K562 (cell line): Measurements from ENCODE around the gene ANKRD27. TPM values are rescaled to one million over a fixed set of nuclear protein-coding genes. Genes with fewer than 3 reads are reported as not detected.

Experiments
- ATF3 ChIP-seq, 2 experiments: fragments of 450-650 bp in 1 of 2; sonication (generic) in 1 of 2; formaldehyde crosslinking in 1 of 2; IDR thresholded peaks in 1 of 2; conservative IDR thresholded peaks in 1 of 2; 2 replicates each; pipeline versions ENCODE4 v1.6.1 to v1.8.1; 2016 to 2023; ENCODE audit warnings: mild to moderate bottlenecking in 2 of 2, moderate library complexity in 2 of 2, inconsistent platforms in 1 of 2, missing genetic modification reagents in 1 of 2
- BCLAF1 ChIP-seq, 2 experiments: fragments of 450-650 bp in 1 of 2; IDR thresholded peaks; 2 replicates each; pipeline ENCODE4 v1.6.1; 2011 to 2017; ENCODE audit warnings: low read depth in 2 of 2, antibody characterized with exemption in 1 of 2, borderline replicate concordance in 1 of 2, low read length in 1 of 2, mild to moderate bottlenecking in 1 of 2, mixed read lengths in 1 of 2; ENCODE audit not compliant: control insufficient read depth in 1 of 2
- BRF2 ChIP-seq: IDR thresholded peaks from 3 replicates; pipeline ENCODE4 v1.6.1; 2011; ENCODE audit warnings: borderline replicate concordance, mild to moderate bottlenecking; ENCODE audit not compliant: insufficient read length, insufficient read depth
- E2F3 ChIP-seq: fragments of 250-450 bp; sonication (Bioruptor Pico); IDR thresholded peaks from 2 replicates; pipeline ENCODE4 v1.4.0; 2020; ENCODE audit warnings: mild to moderate bottlenecking
- HIVEP1 ChIP-seq: fragments of 250-450 bp; sonication (Bioruptor Pico); IDR thresholded peaks from 2 replicates; pipeline ENCODE4 v1.4.0; 2020; ENCODE audit warnings: mild to moderate bottlenecking
- KAT2B ChIP-seq: IDR thresholded peaks from one replicate; pipeline ENCODE4 v1.6.1; 2012; ENCODE audit warnings: low read depth, mild to moderate bottlenecking, control low read depth, inconsistent platforms, low read length, moderate library complexity
- SETDB1 ChIP-seq: IDR thresholded peaks from one replicate; pipeline ENCODE4 v1.6.1; 2012; ENCODE audit warnings: low read length, control low read depth, inconsistent platforms
- TAF1 ChIP-seq: IDR thresholded peaks from 2 replicates; pipeline ENCODE4 v1.6.1; 2011; ENCODE audit warnings: mild to moderate bottlenecking, low read length, moderate library complexity; ENCODE audit not compliant: insufficient read depth, control insufficient read depth, severe bottlenecking; ENCODE audit errors: extremely low read depth
- TBL1XR1 ChIP-seq, 2 experiments: IDR thresholded peaks; 2 replicates each; pipeline ENCODE4 v1.6.1; 2012; ENCODE audit warnings: improper control_type of control experiment in 2 of 2, low read length in 2 of 2, mild to moderate bottlenecking in 1 of 2
- ZBTB8A ChIP-seq: fragments of 450-650 bp; IDR thresholded peaks from 2 replicates; pipeline ENCODE4 v1.6.1; 2018; ENCODE audit warnings: mild to moderate bottlenecking, moderate library complexity; ENCODE audit not compliant: partially characterized antibody
- ZMIZ1 ChIP-seq, 2 experiments: fragments of 150-350 bp in 1 of 2; IDR thresholded peaks; 2 replicates each; pipeline ENCODE4 v1.6.1; 2012 to 2016; ENCODE audit warnings: low read depth in 2 of 2, low read length in 2 of 2, mild to moderate bottlenecking in 1 of 2, moderate library complexity in 1 of 2
- ZNF347 ChIP-seq: fragments of 450-650 bp; formaldehyde crosslinking; IDR thresholded peaks from 2 replicates; pipeline ENCODE4 v1.4.0; 2020; ENCODE audit warnings: low read depth, mild to moderate bottlenecking, moderate library complexity
- ZNF431 ChIP-seq: sonication (generic); formaldehyde crosslinking; IDR thresholded peaks from 2 replicates; pipeline ENCODE4 v1.8.0; 2022; ENCODE audit warnings: mild to moderate bottlenecking, missing genetic modification reagents
- ZNF699 ChIP-seq: fragments of 250-450 bp; sonication (Bioruptor Pico); IDR thresholded peaks from 2 replicates; pipeline ENCODE4 v1.8.0; 2021; ENCODE audit warnings: mild to moderate bottlenecking, moderate library complexity; ENCODE audit not compliant: insufficient replicate concordance
- polyA plus RNA-seq, 8 experiments: library from polyadenylated mRNA; depleted of rRNA in 4 of 8; stranded (reverse) in 5 of 8; unstranded in 3 of 8; fragments of >200 nt; fragmentation: Nextera tagmentation in 2 of 8; fragmentation: Illumina TruSeq in 1 of 8; extraction: Ambion mirVana in 2 of 8; extraction: Trizol in 1 of 8; gene quantifications; 2 replicates each; pipeline versions ENCODE4 v1.2.1 to v1.2.3, GENCODE V29; 2011 to 2014; ENCODE audit warnings: inconsistent platforms in 1 of 8, missing spikeins in 1 of 8
- total RNA-seq, 7 experiments: library from RNA; depleted of rRNA in 6 of 7; stranded (reverse); fragments of >200 nt in 6 of 7; fragmentation: Illumina TruSeq in 2 of 7; extraction: Trizol in 2 of 7; gene quantifications; 2 replicates each; pipeline versions ENCODE4 v1.2.1 to v1.2.3, GENCODE V29; 2011 to 2021; ENCODE audit warnings: low replicate concordance in 1 of 7

Gene ANKRD27
- total and polyA plus RNA-seq, 9 of the 15 experiments (the other 6 are each of a cell fraction or from before 2014, with no cell fraction given): 5.3 to 71.3 (median 54.2) TPM

GRCh38 chr19:32671883-32672593, 2.9 kb downstream of the ANKRD27 start (continued):
- TF ChIP-seq ATF3 (IDR thresholded peaks at IDR 0.05) (no peak), ATF3 (CRISPR knock-in tag; conservative IDR thresholded peaks at IDR 0.05) (no peak), ZNF431 (CRISPR knock-in tag) (no peak), ZMIZ1 (IDR thresholded peaks at IDR 0.05; ENCODE audit: low read depth in 2 of 2, low read length in 2 of 2) (peak in 1 of 2 experiments; percentile 68; a peak in 1 of 4 replicates), ZBTB8A (no peak), E2F3 (CRISPR knock-in tag) (no peak), TBL1XR1 (IDR thresholded peaks at IDR 0.05; ENCODE audit: low read length in 2 of 2) (peak; percentile 33 to 89; a peak in 2 of 4 replicates), HIVEP1 (no peak), ZNF347 (CRISPR knock-in tag) (no peak), KAT2B (no peak), ZNF699 (CRISPR knock-in tag) (no peak), SETDB1 (no peak), BCLAF1 (IDR thresholded peaks at IDR 0.05; ENCODE audit: borderline replicate concordance in 1 of 2, control insufficient read depth in 1 of 2, low read depth in 2 of 2, low read length in 1 of 2) (no peak), TAF1 (no peak), BRF2 (no peak)
